HG02588 (cell line): Measurements from ENCODE around the gene DNAH7.
A peak's percentile ranks its signal among the peaks of the same experiment; 100 is the strongest.
"Not testable (repeated sequence)": the region's sequence is repeated elsewhere in the genome, so short reads cannot be mapped to it uniquely, and the experiment has no call there.

Experiments
- ATAC-seq: cut with Tn5 transposase; IDR thresholded peaks from one replicate; pipeline ENCODE4 v1.9.1; 2021; ENCODE audit warnings: mild to moderate bottlenecking, moderate library complexity; ENCODE audit not compliant: unreplicated experiment

The DNAH7 gene

DNA sequence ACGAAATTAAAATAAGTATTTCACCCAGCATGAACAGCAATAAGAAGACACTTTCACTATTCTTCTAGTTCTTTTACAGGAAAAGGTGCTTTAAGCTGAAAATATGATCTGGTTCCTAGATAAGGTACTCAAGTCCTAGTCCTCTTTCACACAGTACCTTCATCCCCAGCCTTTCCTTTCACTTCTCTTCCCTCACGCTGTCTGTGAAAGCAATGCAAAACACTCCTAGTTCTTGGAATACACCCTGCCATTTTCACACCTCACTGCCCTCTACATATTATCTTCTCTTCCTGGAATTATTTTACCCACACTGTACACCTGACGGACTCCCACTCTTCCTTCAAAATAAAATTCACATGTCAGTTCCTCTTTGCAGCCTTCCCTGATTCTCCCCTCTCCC lies 82.9 kb downstream of the DNAH7 start:
- no peak for ATAC-seq

DNA sequence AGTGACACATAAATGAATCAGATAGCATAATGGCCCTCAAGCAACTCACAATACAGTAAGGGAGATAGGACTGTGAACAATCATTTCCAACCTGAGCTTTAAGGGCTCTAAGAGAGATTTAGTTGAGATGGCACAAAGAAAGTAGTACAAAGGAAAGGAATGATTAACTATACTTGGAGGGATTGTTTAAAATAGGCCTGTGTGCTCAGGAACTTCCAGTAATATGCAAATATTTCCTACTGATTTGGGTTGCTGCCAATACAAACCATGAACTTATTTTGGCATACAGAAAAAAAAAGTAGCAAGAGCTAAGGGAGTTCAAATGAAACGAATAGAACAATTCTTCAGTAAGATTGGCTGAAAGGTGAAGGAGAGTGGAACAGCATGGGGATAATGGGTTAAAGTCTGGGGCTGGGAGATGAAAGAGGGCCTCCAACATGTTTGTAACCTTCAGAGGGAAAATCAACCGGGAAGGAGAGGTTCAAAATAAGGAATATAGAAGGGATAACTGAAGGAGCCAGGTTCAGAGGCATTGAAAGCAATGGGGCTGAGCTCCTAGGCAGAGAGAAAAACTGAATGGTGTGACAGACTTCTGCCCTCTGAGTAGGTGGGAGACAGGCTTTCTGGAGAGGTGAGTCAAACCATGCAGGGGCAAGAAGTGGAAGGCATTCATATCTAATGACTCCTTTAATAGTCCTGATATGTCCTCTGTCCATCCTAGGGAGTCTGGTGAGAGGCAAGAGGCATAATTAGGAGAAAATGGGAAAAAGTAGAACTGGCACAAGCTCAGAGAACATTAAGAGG lies 83.5 kb downstream of the DNAH7 start:
- ATAC-seq = no peak

DNA sequence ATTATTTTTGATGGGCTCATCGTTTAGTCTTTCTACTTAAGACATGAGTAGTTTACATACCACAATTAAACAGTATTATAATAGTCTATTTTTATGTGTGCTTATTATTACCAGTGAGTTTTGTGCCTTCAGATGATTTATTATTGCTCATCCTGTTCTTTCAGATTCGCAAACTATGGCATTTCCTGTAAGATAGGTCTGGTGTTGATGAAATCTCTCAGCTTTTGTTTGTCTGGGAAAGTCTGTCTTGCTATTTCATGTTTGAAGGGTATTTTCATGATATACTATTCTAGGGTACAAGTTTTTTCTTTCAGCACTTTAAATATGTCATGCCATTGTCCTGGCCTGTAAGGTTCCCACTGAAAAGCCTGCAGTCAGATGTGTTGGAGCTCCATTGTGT lies 101.3 kb downstream of the DNAH7 start:
- ATAC-seq = no peak

DNA sequence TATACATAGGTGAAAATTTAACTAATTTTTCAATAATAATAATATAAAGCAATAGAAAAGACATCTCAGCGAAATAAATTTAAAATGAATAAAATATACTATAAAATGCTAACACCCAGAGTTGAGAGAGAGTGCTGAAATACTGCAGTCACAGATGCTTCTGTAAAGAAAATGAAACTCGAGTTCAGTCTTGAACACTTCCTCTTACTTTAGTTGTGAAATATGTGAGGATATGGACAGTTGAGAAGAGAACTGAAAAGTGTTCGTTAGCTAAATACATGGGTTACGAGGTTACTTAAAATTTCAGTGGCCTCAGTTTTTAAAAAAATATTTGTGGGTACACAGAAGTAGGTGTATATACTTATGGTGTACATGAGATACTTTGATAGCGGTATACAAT lies 106.8 kb downstream of the DNAH7 start:
- ATAC-seq = peak; percentile 87

DNA sequence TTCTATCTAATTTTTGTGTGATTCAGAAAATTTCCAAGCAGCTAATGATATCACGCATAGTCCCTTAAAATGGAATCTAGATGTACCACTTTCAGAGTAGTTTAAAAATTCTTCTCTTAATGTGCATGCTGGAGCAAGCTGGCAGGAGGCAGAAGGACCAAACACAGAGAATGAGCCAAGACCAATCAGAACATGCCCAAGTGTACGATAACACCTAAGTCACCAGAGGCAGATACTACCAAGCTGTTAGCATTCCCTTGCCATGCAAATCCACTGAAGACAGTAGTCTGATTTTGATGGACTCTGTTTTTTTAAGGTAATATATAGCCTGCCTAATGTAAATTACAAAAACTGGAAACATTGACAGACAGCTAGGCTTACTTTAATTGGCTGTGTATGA lies 109.3 kb downstream of the DNAH7 start:
- ATAC-seq = no peak

DNA sequence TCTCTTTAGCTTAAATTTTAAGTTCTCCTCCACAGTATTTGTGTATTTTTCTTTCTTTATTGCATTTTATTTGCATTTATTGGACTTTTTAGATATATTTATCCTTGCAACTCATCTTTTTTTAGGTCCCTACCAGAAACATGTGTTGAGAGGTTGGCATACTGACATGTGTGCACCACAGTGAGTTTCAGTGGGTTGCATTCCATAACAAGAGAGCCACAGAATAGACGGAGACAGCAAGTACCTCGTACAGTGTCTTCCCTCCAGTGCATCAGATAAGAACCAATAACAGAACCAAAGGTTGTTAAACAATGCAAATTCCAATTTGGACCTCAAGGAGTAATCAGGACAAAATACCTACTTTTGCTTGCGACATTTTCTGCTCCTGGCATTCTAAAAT lies 111.9 kb downstream of the DNAH7 start:
- no peak for ATAC-seq

DNA sequence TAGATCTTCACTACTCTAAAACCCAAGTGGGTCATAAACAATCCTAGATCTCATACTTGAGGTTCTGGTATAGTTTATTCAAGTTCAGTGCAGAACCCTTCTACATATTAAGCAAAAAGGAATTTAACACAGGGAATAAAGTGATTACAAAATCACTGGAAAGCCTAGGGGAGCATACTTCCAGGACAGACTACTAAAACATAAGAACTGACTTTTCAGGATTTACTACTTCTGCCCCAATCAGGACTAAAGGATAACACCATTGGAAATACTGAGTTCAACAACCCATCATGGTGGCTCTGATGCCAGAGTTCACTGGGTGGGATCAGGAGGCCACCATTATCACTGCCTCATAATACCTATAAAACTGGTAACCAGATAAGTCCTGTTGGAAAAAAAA lies 123.6 kb downstream of the DNAH7 start:
- ATAC-seq = no peak

DNA sequence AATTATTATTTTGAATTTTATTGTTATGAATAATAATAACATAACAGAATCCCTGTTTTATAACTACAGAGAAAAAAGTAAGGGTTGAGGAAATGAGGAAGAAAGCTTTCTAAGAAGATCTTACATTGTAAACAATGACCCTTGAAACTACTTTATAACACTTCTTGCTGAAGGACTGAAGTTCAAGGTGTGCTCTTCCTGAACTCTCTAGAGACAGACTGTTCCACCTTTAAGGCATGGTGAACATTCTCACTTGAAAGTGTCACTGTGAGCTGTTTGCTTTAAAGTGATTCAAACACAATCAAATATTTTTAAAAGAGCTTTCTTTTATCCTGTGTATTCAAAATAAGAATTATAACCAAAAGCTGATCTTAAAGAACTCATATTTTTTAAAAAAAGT lies 131.5 kb downstream of the DNAH7 start:
- no peak for ATAC-seq

DNA sequence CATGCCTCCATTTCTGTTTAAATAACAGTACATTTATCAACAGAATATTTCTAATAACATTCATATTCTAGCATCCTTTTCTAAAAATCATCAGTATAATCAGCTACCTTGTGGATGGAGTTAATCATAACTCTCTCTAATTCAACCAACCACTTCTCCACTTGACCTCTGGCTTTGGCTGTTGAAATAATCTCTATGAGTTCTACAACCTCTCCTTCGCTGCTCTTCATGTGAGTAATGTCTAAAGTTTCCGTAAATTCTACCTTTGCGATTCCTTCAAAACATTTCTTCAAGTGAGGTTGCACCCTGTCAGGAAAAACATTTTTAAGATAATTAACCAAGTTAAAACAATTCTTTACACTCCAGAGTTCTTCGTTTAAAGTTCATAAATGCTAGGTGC lies 134.2 kb downstream of the DNAH7 start:
- no peak for ATAC-seq

DNA sequence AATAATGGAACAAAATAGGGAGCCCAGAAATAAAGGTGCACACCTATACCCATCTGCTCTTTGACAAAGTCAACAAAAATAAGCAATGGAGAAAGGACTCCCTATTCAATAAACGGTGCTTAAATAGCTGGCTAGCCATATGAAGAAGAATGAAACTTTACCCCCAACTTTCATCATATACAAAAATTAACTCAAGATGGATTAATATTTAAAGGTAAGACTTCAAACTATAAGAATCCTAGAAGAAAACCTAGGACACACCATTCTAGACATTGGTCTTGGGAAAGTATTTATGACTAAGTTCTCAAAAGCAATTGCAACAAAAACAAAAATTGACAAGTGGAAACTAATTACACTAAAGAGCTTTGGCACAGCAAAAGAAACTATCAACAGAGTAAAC lies 139.1 kb downstream of the DNAH7 start:
- ATAC-seq = no peak

DNA sequence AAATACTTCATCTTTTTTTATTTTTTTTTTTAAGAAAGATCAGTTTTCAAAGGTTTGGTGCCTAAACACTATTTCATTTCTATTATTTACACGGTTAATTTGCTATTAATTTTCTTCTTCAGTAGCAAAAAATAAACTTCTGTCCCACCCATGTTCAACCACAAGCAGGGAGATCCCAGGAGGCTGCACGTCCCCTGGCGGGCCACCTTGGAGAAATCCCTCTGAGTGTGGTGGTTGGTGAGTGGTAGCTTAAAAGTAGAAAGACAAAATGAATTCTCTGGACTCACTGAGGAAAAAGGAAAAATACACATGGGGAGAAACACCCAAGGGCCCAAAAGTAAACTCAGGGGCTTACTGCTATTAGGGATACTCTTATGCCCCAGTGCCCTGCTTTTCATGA lies 143.5 kb downstream of the DNAH7 start:
- ATAC-seq = no peak

DNA sequence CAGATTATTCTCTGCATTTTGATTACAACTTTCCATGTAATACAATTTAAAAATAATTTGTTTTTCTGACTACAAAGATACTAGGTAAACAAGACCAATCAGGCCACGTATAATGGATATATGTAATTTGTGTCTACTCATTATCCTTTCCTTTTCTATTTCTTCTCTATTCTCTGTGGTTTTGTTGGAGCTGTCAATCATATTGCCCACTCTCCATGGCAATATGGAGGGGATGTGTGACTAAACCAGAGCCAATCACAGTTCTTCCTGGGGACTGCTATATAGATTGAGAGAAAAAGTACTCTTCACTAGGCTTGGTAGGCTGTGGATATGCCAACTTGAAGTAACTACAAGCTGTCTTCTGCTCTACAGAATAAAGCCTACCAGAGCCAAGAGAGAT lies 144.7 kb downstream of the DNAH7 start:
- no peak for ATAC-seq

DNA sequence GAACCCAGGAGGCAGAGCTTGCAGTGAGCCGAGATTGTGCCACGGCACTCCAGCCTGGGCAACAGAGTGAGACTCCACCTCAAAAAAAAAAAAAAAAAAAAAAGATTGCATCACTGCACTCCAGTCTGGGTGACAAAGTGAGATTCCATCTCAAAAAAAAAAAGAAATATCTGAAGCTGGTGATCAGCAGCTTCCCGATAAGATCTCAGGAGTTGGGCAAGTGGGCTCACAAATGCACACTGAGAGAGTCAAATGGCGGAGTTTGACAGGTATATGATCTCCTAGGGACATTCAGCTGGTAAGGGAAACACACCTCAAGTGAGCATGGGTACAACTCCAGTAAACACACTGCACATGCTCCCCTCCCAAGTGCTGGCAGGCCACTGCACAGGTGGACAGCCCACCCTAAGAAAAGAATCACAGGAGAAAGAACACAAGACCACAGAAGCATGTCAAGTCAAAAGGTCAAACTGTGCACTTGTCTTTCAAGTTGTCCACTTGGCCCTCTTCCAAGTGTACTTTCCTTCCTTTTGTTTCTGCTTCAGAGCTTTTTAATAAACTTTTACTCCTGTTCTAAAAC lies 151.5 kb downstream of the DNAH7 start:
- ATAC-seq = not testable (repeated sequence)

DNA sequence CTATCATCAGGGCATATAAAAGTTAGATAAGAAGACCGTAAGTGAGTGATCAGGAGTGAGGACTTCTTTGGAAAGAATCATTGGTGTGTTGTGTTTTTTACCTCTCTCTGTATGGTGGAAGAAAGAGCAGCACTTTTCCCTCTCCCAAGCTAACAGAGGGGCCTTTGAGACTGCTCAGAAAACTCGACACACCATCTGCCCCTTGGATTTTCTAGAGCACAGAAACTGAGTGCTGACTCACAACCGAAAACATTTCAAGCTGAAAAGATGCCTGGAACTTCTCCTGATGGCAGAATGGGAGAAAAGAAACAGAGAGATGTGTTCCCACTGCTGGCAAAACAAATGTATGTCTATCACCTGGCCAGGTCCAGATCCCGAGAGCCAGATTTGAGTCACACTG lies 156.6 kb downstream of the DNAH7 start:
- no peak for ATAC-seq

DNA sequence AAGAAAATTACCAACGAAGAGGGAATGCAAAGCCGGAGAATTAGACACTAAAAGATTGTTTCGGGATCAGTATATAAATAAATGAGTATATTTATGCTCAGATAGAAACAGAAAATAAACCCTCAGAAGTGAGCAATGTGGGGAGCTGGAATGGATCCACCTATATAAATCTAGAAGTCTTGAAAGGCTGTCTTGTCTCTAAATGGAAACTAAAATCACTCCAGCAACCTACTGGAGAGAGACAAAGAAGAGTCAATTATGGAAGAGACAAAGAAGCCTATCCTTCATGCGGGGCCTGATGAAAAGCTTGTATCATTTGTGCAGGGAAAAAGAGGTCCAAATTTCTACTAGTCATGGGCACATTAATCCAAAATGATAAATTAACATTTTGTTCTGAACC lies 158.1 kb downstream of the DNAH7 start:
- no peak for ATAC-seq

DNA sequence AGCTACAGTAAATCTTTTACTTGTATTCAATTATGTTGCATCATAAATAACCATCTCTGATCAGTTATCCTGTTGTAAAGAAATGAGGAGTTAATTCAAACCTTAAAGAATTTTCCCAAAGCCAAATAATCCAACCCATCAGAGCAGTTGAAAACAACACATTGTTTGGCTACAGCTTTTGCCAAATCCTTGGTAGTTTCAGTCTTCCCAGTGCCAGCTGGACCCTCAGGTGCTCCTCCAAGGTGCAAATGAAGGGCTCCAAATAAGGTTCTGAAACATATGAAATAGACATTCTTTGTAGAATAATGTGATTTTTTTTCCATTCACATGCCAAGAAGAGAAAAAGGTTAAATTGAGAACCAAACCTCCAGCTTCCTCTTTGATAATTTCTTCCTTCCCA lies 158.7 kb downstream of the DNAH7 start:
- no peak for ATAC-seq

DNA sequence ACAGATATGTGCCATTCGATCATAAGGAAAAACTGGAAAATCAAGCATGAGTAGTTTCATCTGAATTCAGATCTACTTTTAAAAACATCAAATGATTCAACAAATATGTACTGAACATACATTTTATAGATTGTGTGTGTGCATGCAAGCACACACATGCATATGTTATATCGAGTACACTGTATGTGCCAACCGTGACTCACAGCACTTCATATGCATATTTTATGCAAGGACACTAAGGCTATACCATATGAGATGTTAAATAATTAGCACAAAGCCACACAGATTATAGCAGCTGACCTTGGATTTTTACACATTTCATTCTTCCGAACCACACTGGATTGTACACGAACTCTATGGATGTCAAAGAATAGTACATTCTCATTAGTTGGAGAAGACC lies 161.2 kb downstream of the DNAH7 start:
- ATAC-seq = no peak

DNA sequence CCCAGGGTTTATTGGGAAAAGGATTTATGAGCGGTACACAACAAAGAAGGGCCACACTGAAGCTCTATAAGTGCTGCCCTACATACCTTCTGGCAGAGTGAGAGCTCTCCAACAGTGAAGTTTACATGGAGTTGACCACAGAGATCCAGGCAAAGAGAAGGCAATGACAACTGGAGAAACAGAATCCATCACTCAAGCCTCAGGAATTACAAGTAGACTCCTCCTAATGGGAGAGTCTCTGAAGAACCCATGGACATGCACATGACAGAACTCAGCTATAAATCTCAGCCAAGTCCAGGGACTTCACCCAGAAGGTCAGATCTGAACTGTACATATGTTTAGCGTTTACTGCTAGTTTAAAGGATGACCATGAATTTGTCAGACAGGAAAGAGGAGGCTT lies 164.7 kb downstream of the DNAH7 start:
- no peak for ATAC-seq

DNA sequence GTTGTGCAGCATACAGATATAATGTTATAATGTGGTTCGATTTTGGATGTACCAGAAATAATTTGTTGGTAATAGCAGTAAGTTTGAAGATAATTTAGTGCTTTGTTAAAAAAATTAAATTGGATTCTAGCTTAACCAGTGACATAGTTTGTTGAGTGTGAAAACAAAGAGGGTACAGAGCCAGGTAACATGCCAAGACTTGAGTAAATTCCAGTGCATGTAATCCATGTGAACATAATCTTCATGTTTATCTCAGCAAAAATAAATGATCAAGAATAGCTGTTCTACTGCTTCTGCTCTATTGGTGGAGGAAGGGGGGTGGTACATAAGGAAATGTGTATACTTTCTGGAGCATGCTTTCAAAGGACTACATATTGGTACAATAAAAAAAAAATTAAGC lies 165.8 kb downstream of the DNAH7 start:
- no peak for ATAC-seq

DNA sequence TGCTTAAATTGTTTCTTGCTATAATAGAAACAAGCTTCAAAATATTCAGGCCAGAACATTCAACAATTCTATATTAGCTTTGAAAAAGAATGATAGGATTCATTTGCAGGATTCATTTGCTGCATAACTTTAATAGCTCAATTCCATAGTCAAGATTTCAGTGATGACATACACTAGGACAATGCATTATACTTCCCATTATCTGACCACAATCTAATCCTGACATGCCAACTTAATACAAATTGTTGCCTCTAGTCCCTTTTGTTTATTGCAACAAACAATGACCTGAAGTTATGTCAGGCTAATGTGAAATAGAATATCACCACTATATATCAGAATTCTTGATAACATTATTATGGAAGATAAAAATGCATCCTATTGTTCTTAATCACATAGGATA lies 169.4 kb downstream of the DNAH7 start:
- ATAC-seq = no peak

DNA sequence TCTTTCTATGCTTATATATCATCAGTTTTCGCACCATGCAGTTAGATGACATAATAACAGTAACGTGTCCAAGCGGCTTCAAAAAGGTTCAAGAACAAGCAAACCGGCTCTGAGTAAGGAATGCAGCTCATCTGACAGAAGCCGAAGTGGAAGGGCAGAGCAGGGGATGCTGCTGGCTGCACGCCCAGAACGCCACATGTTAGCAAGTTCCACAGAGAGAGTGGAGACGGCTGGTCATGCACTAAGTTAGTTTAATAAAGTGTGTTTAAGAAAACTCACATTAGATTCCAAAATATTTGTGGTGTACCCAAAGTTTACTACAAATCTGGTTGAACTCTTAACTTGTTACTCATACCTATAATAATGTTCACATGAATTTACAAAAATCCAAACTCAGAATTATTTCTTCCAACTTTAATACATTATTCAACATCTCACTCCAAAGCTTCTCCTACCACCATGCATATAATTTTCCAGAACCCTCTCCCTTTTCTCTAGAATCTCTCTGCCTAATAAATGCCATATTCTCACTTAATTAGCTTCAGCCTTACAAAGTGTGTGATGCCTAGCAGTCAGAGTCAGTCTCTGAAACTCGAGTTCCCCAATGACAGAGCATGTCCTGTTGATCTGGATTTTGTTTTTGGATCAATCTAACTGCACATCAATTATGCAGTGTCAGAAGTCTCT lies 170.0 kb downstream of the DNAH7 start:
- no peak for ATAC-seq

DNA sequence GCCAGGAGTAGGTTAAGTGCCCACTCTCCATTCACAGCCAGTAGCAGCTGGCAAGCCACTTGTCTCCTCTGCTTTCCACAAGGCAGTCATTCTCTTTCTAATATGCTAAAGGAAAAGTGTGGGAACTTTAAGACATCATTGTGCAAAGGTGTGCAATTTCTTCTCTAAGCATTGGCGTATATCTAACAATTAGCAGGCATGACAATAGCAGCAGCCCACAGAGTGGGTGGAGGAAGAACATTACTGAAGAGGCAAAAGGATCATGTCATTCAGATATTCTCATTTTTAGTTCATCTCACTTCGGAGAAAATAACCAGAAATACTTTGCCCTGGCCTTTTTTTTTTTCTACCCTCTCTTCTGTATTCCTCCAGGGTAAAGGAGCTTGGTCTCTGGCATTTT lies 177.6 kb downstream of the DNAH7 start:
- no peak for ATAC-seq
